Endothelial cell (in vitro differentiated cells): ENCODE data around the gene ANXA2. TPM values are rescaled to one million over a fixed set of nuclear protein-coding genes. Genes with fewer than 3 reads are reported as not detected.

Source experiments
- DNase-seq: peaks from one replicate; pipeline ENCODE4 v3.0.0; 2021; ENCODE audit warnings: low spot score
- H3K27ac Mint-ChIP-seq: one replicate; pipeline ENCODE4 v1.8.0; 2021; ENCODE audit warnings: mixed read lengths, inconsistent platforms; ENCODE audit not compliant: unreplicated experiment
- H3K27me3 Mint-ChIP-seq: one replicate; pipeline ENCODE4 v1.8.0; 2021; ENCODE audit warnings: mild to moderate bottlenecking, moderate library complexity, mixed read lengths, inconsistent platforms; ENCODE audit not compliant: unreplicated experiment
- H3K36me3 Mint-ChIP-seq: one replicate; pipeline ENCODE4 v1.8.0; 2021; ENCODE audit warnings: mild to moderate bottlenecking, low read depth, mixed read lengths, inconsistent platforms; ENCODE audit not compliant: unreplicated experiment
- H3K4me1 Mint-ChIP-seq: one replicate; pipeline ENCODE4 v1.8.0; 2021; ENCODE audit warnings: mild to moderate bottlenecking, mixed read lengths, inconsistent platforms; ENCODE audit not compliant: unreplicated experiment
- H3K4me3 Mint-ChIP-seq: one replicate; pipeline ENCODE4 v1.8.0; 2021; ENCODE audit warnings: mild to moderate bottlenecking, mixed read lengths, inconsistent platforms; ENCODE audit not compliant: unreplicated experiment
- H3K9me3 Mint-ChIP-seq: one replicate; pipeline ENCODE4 v1.8.0; 2021; ENCODE audit warnings: mixed read lengths, inconsistent platforms; ENCODE audit not compliant: unreplicated experiment
- CTCF ChIP-seq: fragments of 200-600 bp; sonication (generic); IDR thresholded peaks from one replicate; pipeline ENCODE4 v1.5.0; 2021; ENCODE audit warnings: antibody characterized with exemption; ENCODE audit not compliant: unreplicated experiment
- total RNA-seq: library from RNA; stranded (reverse); fragmentation: NEBNext Ultra II Directional; extraction: Animal tissue kit (Norgen Biotek cat#: 25700); gene quantifications from one replicate; pipeline ENCODE4 v1.2.1, GENCODE V29; 2021; ENCODE audit not compliant: unreplicated experiment

ANXA2 gene
- total RNA-seq, 1 donor from 2014 or later: 283 TPM

- Mint-ChIP-seq H3K27ac (no peak overlapping the region), H3K4me3 (no peak overlapping the region), H3K36me3 (peaks cover 16% of the 10 kb centered on the region), H3K4me1 (peaks cover 2% of the 10 kb centered on the region), H3K9me3 (no peaks in the 10 kb centered on the region), H3K27me3 (no peaks in the 10 kb centered on the region)
- DNase-seq: no peak
- TF ChIP-seq CTCF: no peak
These were observed 18.1 kb downstream of the ANXA2 start for GRCh38 chr15:60379525-60380274.

GRCh38 chr15:60379185-60379524 lies 18.6 kb downstream of the ANXA2 start:
- DNase-seq: no peak
- peaks cover 18% of the 10 kb centered on the region for H3K36me3 Mint-ChIP-seq
- H3K27ac Mint-ChIP-seq: no peak overlapping the region
- no peaks in the 10 kb centered on the region for H3K9me3 Mint-ChIP-seq
- no peak for TF ChIP-seq CTCF
- peaks cover 2% of the 10 kb centered on the region for H3K4me1 Mint-ChIP-seq
- no peak overlapping the region for H3K4me3 Mint-ChIP-seq
- no peaks in the 10 kb centered on the region for H3K27me3 Mint-ChIP-seq

GRCh38 chr15:60376677-60377095 lies 21.1 kb downstream of the ANXA2 start:
- no peak for DNase-seq
- Mint-ChIP-seq H3K27me3 (no peaks in the 10 kb centered on the region), H3K4me1 (peaks cover 6% of the 10 kb centered on the region), H3K9me3 (no peaks in the 10 kb centered on the region), H3K27ac (no peak overlapping the region), H3K4me3 (no peak overlapping the region), H3K36me3 (peaks cover 17% of the 10 kb centered on the region)
- TF ChIP-seq CTCF: no peak

GRCh38 chr15:60375306-60375705 lies 22.5 kb downstream of the ANXA2 start:
- DNase-seq: no peak
- Mint-ChIP-seq H3K36me3 (peaks cover 10% of the 10 kb centered on the region), H3K27me3 (no peaks in the 10 kb centered on the region), H3K4me1 (peaks cover 18% of the 10 kb centered on the region), H3K27ac (no peak overlapping the region), H3K4me3 (no peak overlapping the region), H3K9me3 (no peaks in the 10 kb centered on the region)
- no peak for TF ChIP-seq CTCF

- Mint-ChIP-seq H3K9me3 (no peaks in the 10 kb centered on the region), H3K36me3 (peaks cover 10% of the 10 kb centered on the region), H3K27ac (no peak overlapping the region), H3K4me3 (no peak overlapping the region), H3K4me1 (peaks cover 21% of the 10 kb centered on the region), H3K27me3 (no peaks in the 10 kb centered on the region)
- DNase-seq: no peak
- TF ChIP-seq CTCF: no peak
These were observed 23.1 kb downstream of the ANXA2 start for GRCh38 chr15:60374628-60375081.
